Motor neuron (in vitro differentiated cells): Measurements from ENCODE around the gene SCCPDH. TPM values are rescaled to one million over a fixed set of nuclear protein-coding genes. Genes with fewer than 3 reads are reported as not detected.
"Not testable (repeated sequence)": the region's sequence is repeated elsewhere in the genome, so short reads cannot be mapped to it uniquely, and the experiment has no call there.

Experiments
- ATAC-seq, 8 experiments: fragments of 200-7000 bp; cut with Tn5 transposase; replicated peaks in 6 of 8; 2 replicates each; pipeline ENCODE4 v1.8.0; 2021; ENCODE audit warnings: mild to moderate bottlenecking in 8 of 8, moderate library complexity in 8 of 8
- H3K27ac ChIP-seq, 2 donors: fragments of 250-450 bp; sonication (Bioruptor Pico); 2 replicates each; pipeline ENCODE4 v1.9.0; 2021; ENCODE audit warnings: antibody characterized with exemption in 2 of 2, mild to moderate bottlenecking in 2 of 2, moderate library complexity in 1 of 2
- H3K4me1 ChIP-seq, 2 donors: fragments of 250-450 bp; sonication (Bioruptor Pico); replicated peaks in 1 of 2; 2 replicates each; pipeline ENCODE4 v1.6.1; 2021; ENCODE audit warnings: antibody characterized with exemption in 2 of 2, mild to moderate bottlenecking in 2 of 2, moderate library complexity in 1 of 2
- H3K4me3 ChIP-seq, 5 donors: fragments of 250-450 bp; sonication (Bioruptor Pico); 2 replicates each; pipeline ENCODE4 v1.9.0; 2021; ENCODE audit warnings: antibody characterized with exemption in 5 of 5, mild to moderate bottlenecking in 5 of 5, moderate library complexity in 4 of 5
- WGBS, 10 experiments: fragments of 450-650 bp; shearing (Covaris generic); methylation state at CpG; one replicate each; pipeline ENCODE4 v1.0.0; 2022; 5-methylcytosine and 5-hydroxymethylcytosine counted together
- in situ Hi-C, 9 experiments: fragments of 400-800 bp; cut with MboI; loops; one replicate each; pipeline ENCODE4 v1.15.0; 2021; ENCODE audit warnings: low sequenced_read_pairs in 9 of 9, low pct_unique_long_range_greater_than_20kb in 2 of 9; ENCODE audit not compliant: unreplicated experiment in 9 of 9
- total RNA-seq, 8 experiments: library from RNA; unstranded; fragments of 300-600 nt; gene quantifications; 2 replicates each; pipeline versions ENCODE4 v1.2.3 to v1.2.4, GENCODE V29; 2022

SCCPDH gene
- total RNA-seq, 8 experiments from 2014 or later, result 13.9 to 60.5 (median 49.2) TPM

DNA sequence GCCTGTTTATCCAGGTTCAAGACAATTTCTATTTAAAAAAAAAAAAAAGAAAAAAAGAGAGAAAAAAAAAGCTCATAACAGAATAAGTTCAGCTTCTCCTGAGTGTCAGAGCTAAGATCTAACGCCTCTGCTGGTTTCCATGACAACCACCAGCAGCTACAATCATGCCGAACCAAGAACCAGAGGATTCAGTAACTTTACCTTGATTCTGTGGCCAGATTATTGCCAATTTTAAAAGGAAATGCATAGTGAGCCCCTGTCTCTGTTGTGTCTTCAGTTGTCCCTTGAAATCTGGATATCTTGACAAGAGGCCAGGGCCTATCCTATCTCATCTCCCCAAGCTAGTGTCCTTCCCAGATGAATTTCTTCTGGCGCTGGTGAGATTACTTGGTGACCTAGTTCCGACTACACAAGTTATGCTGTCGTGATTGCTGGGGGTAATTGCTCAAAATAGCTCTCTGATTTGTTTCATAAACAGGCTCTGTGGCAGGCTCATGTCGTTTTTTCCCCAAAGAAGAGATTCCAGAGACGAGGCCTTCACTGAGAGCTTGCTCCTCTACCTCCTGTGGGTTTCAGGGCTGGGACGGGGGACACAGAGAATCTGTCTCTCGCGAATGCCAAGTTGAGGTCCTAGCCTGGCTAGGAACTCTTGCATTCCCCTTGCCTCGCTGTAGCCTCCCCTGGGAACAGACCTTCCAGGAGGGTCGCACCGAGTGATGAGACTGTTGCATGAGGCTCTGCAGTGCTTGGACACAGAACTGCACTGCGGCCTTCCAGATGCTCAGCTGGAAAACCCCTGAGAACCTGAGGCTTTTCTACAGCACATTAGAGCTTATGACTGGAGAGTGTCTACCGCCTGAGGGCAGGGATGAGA lies 32.4 kb upstream of the SCCPDH start:
- Histone ChIP-seq H3K4me3 (no peak overlapping the region), H3K27ac (no peak overlapping the region), H3K4me1 (peaks cover 11 to 14% of the 10 kb centered on the region in 2 donors)
- peak in 4 of 8 experiments; percentile 24 to 47 (median 32) for ATAC-seq
- in situ Hi-C loops, result no loop called here
- WGBS, 10 experiments, result 14 to 66% (median 45%) methylated on average over 2 to 12 of the region's 15 CpGs

DNA sequence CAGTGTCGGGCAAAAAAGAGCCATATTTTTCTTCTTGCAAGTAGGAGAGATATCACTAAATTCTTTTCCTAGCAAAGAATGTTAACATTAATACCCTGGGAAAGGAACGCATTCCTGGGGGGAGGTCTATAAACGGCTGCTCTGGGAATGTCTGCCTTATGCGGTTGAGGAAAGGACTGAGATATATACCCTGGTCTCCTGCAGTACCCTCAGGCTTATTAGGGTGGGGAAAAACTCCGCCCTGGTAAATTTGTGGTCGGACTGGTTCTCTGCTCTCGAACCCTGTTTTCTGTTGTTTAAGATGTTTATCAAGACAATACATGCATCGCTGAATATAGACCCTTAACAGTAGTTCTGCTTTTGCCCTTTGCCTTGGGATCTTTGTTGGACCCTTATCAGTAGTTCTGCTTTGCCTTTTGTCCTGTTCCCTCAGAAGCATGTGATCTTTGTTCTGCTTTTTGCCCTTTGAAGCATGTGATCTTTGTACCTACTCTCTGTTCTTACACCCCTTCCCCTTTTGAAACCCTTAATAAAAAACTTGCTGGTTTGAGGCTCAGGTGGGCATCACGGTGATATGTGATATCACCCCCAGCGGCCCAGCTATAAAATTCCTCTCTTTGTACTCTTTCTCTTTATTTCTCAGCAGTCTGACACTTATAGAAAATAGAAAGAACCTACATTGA lies 29.9 kb upstream of the SCCPDH start:
- WGBS, 10 experiments, result 59 to 100% (median 81%) methylated on average over 3 to 10 of the region's 10 CpGs
- H3K27ac ChIP-seq, ATAC-seq, H3K4me3 ChIP-seq, in situ Hi-C loops: not testable (repeated sequence)
- peaks cover 15 to 17% of the 10 kb centered on the region in 2 donors for H3K4me1 ChIP-seq

DNA sequence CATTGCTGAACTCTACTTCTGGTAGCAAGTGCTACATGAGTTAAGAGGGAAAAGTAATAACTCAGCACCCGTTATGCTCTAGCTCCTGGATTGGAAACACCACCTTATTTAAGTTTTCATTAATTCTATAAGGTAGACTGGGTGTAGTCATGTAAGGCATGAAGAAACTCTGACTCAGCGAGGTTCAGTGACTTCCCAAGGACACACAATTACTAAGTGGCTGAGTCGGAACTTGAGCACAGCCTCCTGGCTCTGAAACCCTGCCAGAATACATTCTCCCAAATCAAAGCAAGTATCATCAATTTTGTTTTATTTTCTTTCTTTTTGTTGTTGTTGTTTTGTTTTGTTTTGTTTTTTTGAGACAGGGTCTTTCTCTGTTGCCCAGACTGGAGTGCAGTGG lies 29.1 kb upstream of the SCCPDH start:
- H3K4me1 ChIP-seq, result peaks cover 11 to 17% of the 10 kb centered on the region in 2 donors
- WGBS, 10 experiments, result 60 to 100% (median 90%) methylated on average over 2 to 3 of the region's 3 CpGs; no CpG with 5 or more reads in 4 of the 10 experiments
- H3K27ac ChIP-seq, result no peak overlapping the region
- no peak overlapping the region for H3K4me3 ChIP-seq
- no peak for ATAC-seq
- in situ Hi-C loops, result no loop called here

DNA sequence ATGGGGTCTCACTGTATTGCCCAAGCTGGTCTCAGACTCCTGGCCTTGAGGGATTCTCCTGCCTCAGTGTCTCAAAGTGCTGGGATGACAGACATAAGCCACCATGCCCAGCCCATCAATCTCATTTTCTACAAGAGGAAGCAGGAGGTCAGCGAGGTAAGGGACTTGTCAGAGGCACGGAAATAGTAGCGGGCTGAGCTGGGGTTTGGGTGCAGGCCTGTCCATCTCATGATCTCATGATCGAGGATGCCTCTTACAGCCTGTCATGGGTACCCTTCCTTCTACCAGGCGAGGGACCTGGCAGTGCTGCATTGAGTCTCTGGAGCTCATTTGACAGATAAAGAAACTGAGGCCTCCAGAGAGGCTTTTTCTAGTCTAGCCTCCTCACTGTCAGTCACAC lies 28.5 kb upstream of the SCCPDH start:
- in situ Hi-C loops, result no loop called here
- no peak for ATAC-seq

DNA sequence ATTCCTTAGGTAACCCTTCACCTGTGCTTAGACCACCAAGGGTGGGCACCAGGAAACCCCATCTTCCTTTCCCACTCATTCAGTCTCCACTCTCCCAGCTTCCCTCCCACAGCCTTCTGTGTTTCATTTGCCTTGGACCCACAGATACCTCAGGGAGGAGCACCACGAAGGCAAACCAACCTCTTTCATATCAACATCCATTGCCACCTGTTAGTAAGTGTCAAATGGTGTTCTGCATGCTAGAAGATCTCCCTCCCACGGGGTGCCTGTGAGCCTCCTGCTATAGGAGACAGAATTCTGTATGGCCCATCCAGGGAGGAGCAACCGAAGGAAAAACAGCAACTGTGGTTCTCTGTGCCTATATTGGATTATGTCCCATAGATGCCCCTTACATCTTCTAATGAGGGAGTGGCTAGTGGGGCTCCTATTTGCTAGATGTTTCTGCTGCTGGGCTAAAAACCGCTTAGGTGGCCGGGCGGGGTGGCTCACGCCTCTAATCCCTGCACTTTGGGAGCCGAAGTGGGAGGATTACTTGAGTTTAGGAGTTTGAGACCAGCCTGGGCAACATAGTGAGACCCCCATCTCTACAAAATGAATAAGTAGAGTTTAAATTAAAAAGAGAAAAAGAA lies 25.6 kb upstream of the SCCPDH start:
- peak in 3 of 8 experiments; percentile 0 to 3 (median 1) for ATAC-seq
- Histone ChIP-seq H3K27ac (peak overlapping the region in 1 of 2 donors; percentile 29), H3K4me1 (peaks cover 3 to 8% of the 10 kb centered on the region in 2 donors), H3K4me3 (peak overlapping the region in 1 of 5 donors; percentile 4)
- WGBS, 10 experiments, result 50 to 100% (median 81%) methylated on average over 1 to 7 of the region's 8 CpGs; no CpG with 5 or more reads in 1 of the 10 experiments
- in situ Hi-C loops, result no loop called here

More for the DNA sequence above, 28.5 kb upstream of the SCCPDH start:
- Histone ChIP-seq H3K4me1 (peaks cover 11 to 17% of the 10 kb centered on the region in 2 donors), H3K4me3 (no peak overlapping the region), H3K27ac (no peak overlapping the region)
- 86 to 100% (median 91%) methylated on average over 1 to 5 of the region's 5 CpGs; no CpG with 5 or more reads in 3 of the 10 experiments for WGBS, 10 experiments

DNA sequence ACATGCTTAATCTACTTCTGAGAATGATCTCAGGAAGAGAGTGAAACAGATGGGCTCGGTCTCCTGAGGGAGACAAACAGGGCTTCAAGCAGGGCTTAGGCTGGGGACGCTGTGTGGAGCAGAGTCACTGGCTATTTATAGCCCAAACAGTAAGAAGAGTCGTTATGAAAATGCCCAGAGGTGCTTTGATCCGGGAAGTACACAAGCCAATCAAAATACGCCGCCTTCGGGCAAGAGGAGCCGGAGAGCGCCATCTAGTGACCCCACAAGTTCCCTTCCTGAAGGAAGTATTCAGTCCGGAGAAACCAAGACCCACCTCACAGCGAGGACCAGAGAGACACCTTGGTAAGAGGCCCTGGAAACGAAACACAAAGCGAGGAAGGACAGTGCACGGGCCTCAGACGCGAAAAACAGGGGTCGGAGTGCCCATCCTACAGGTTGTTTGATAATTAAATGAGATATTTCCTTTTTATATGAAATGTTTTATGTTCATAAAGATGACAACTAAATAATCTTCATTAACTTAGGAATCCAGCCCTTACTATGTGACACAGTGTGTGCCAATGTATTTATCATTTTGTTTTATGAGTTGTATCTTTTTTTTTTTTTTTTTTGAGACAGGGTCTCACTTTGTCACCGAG lies 25.0 kb upstream of the SCCPDH start:
- 0 to 14% (median 11%) methylated on average over 2 to 17 of the region's 18 CpGs; no CpG with 5 or more reads in 1 of the 10 experiments for WGBS, 10 experiments
- ATAC-seq, result peak; percentile 66 to 99 (median 95)
- H3K4me1 ChIP-seq, result peaks cover 3 to 8% of the 10 kb centered on the region in 2 donors
- in situ Hi-C loops, result no loop called here
- H3K4me3 ChIP-seq, result peak overlapping the region in 2 of 5 donors; percentile 1 to 4
- peak overlapping the region in 1 of 2 donors; percentile 29 for H3K27ac ChIP-seq

DNA sequence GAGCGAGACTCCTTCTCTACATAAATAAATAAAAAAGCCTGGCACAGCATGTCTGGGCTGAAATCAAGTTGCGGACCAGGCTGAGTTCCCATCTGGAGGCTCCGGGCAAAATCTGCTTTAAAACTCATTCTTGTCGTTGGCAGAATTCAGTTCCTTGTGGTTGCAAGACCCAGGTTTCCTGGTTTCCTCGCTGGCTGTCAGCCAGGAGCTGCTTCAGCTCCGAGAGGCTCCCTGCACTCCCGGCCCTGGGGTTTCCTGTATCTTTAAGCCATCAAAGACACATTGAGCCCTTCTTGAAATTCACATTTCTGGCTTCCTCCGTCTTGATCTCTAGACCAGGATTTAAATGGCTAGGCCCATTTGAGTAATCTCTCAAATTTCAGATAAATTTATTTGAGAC lies 20.6 kb upstream of the SCCPDH start:
- Histone ChIP-seq H3K27ac (no peak overlapping the region), H3K4me1 (peaks cover 0 to 3% of the 10 kb centered on the region in 2 donors), H3K4me3 (no peak overlapping the region)
- in situ Hi-C loops, result no loop called here
- no peak for ATAC-seq
- WGBS, 10 experiments, result 67 to 88% (median 82%) methylated on average over 2 to 8 of the region's 8 CpGs

DNA sequence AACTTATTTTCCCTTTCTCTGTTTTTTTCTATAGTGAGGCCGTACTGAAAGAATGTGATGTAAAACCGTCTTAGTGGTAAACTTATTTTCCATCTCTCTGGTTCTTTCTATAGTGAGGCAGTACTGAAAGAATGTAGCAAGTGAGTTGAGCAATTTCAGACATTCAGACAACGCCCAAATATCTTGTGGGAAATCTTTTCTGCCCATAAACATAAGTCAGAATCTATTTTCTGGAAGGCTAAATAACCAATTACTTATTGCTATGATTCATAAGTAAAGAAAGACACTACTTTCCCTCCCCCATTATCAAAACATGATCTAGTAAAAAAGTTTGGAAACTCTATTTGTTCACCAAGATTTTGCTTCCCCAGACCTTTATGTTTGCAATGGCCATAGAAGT lies 18.8 kb upstream of the SCCPDH start:
- ATAC-seq, result peak in 3 of 8 experiments; percentile 66 to 76 (median 74)
- H3K4me3 ChIP-seq, result no peak overlapping the region
- 0 to 93% (median 46%) methylated on average over 1 to 3 of the region's 3 CpGs for WGBS, 10 experiments
- in situ Hi-C loops, result no loop called here
- no peaks in the 10 kb centered on the region for H3K4me1 ChIP-seq
- H3K27ac ChIP-seq, result no peak overlapping the region

DNA sequence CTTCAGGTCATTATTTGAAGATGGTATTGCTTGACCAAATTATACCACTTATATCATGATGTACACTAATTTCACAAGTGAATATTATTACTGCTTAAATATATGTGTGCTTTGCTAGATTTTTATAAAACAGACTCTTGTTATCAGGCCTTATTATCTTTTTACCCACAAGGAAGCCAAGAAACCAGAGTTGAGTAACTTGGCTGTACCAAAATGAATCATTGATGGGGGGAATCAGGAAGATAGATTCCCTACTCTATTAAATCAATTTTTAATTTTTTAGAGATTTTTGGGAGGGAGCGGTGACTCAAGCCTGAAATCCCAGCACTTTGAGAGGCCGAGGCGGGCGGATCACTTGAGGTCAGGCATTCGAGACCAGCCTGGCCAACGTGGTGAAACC lies 16.0 kb upstream of the SCCPDH start:
- ATAC-seq, result no peak
- in situ Hi-C loops, result no loop called here
- Histone ChIP-seq H3K4me1 (no peaks in the 10 kb centered on the region), H3K4me3 (no peak overlapping the region), H3K27ac (no peak overlapping the region)
- WGBS, 10 experiments, result 90 to 100% (median 97%) methylated on average over 2 to 6 of the region's 6 CpGs; no CpG with 5 or more reads in 3 of the 10 experiments

DNA sequence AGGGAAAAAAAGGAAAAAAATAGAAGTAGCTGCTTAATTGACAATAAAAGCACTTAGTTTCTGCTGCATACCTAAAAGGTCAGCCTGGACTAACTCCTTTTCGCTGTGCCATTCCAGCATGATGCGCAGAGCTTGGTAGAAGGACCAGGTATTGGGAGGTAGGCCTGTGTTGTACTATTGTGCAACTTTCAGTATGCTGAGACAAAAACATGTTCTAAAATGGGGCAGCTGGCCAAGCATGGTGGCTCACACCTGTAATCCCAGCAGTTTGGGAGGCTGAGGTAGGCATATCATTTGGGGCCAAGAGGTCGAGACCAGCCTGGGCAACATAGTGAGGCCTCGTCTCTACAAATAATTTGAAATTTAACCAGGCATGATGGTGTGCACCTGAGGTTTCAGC lies 15.0 kb upstream of the SCCPDH start:
- Histone ChIP-seq H3K27ac (no peak overlapping the region), H3K4me1 (no peaks in the 10 kb centered on the region), H3K4me3 (no peak overlapping the region)
- WGBS, 10 experiments, result 70 to 100% (median 87%) methylated on average over 2 to 4 of the region's 4 CpGs
- in situ Hi-C loops, result no loop called here
- ATAC-seq, result no peak

DNA sequence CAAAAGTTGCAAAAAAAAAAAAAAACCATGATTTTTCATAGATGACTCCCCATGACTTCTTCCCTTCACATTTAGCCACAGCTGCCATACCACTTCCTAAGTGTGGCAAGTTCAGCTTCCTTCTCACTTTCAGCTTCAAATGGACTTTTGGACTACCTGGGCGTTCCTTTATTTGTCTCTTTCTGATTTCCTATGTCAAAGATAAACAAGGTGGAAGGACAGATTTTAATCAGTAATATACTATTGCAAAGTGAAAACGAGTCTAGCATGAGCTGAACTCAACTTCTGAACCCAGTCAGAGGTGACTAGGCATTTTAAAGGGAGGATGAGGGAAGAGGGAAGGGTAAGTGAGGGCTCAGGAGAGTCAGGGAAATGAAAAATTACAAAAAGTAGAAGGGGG lies 14.4 kb upstream of the SCCPDH start:
- in situ Hi-C loops, result no loop called here
- no peak for ATAC-seq
- whole genome bisulfite sequencing, 10 experiments, result 11 to 100% (median 39%) methylated on average over 1 to 2 of the region's 2 CpGs
- H3K4me3 ChIP-seq, result no peak overlapping the region
- no peaks in the 10 kb centered on the region for H3K4me1 ChIP-seq
- H3K27ac ChIP-seq, result no peak overlapping the region

DNA sequence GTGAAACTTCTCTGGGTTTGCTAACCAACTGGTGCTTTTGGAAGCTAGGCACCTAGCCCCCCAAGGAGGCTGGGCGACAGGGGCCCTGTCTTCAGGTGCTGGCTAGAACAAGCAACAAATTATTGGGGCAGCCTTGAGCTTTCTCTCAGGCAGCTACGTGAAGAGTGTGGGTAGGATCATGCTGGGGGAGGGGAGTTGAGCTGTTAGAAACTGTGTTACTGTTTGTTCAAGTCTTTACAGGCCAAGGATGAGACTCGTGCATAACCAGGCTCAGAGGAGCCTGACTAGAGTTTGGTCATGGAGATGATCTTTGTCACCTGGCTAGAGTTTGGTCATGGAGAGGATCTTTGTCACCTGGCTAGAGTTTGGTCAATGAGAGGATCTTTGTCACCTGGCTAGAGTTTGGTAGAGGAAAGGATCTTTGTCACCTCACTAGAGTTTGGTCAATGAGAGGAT lies 12.6 kb upstream of the SCCPDH start:
- no peak for ATAC-seq
- H3K27ac ChIP-seq, result no peak overlapping the region
- no peaks in the 10 kb centered on the region for H3K4me1 ChIP-seq
- no peak overlapping the region for H3K4me3 ChIP-seq
- WGBS, 10 experiments, result 17 to 100% (median 78%) methylated on average over 1 to 3 of the region's 3 CpGs; no CpG with 5 or more reads in 2 of the 10 experiments
- in situ Hi-C loops, result no loop called here
